Lower lobe of right lung (tissue), 2 donors: ENCODE results near the gene KIFAP3. TPM values are rescaled to one million over a fixed set of nuclear protein-coding genes. Genes with fewer than 3 reads are reported as not detected.

Source experiments
- ATAC-seq, 2 donors: fragments of 200-7000 bp; cut with Tn5 transposase; one replicate each; pipeline ENCODE4 v1.9.1; 2020 to 2022; ENCODE audit warnings: mild to moderate bottlenecking in 2 of 2, moderate library complexity in 2 of 2
- DNase-seq: peaks from one replicate; pipeline ENCODE4 v3.0.0-alpha.2; 2020
- H3K27ac ChIP-seq: fragments of 200-600 bp; one replicate; pipeline ENCODE4 v1.8.0; 2022
- H3K27me3 ChIP-seq: fragments of 200-600 bp; one replicate; pipeline ENCODE4 v1.8.0; 2022; ENCODE audit warnings: low read depth
- H3K36me3 ChIP-seq: fragments of 200-600 bp; one replicate; pipeline ENCODE4 v1.8.0; 2022; ENCODE audit warnings: mild to moderate bottlenecking
- H3K4me1 ChIP-seq: fragments of 200-600 bp; one replicate; pipeline ENCODE4 v1.8.0; 2022
- H3K4me3 ChIP-seq: fragments of 200-600 bp; one replicate; pipeline ENCODE4 v1.8.0; 2022; ENCODE audit warnings: mild to moderate bottlenecking
- H3K9me3 ChIP-seq: fragments of 200-600 bp; one replicate; pipeline ENCODE4 v1.8.0; 2022
- CTCF ChIP-seq: fragments of 200-600 bp; IDR thresholded peaks from one replicate; pipeline ENCODE4 v1.8.0; 2022; ENCODE audit warnings: antibody characterized with exemption, mild to moderate bottlenecking
- intact Hi-C: fragments of 100-400 bp; cut with DNase I; formaldehyde crosslinking; loops from one replicate; pipeline ENCODE4 v1.11.0; 2022
- total RNA-seq: library from RNA; stranded (reverse); fragmentation: NEBNext Ultra II Directional; extraction: Animal tissue kit (Norgen Biotek cat#: 25700); gene quantifications from one replicate; pipeline ENCODE4 v1.2.1, GENCODE V29; 2021
- donor health status: DM: no; HTN: yes; CAD: no; lungs with severe emphysema.

The KIFAP3 gene
- total RNA-seq, 1 donor from 2014 or later, result 21.4 TPM

- DNase-seq, result no peak
- Histone ChIP-seq H3K4me3 (no peak overlapping the region), H3K36me3 (no peaks in the 10 kb centered on the region), H3K27me3 (no peaks in the 10 kb centered on the region), H3K4me1 (no peaks in the 10 kb centered on the region), H3K9me3 (no peaks in the 10 kb centered on the region), H3K27ac (no peak overlapping the region)
- TF ChIP-seq CTCF, result no peak
- intact Hi-C loops, result no loop called here
- ATAC-seq, result no peak
These were observed 160.0 kb downstream of the KIFAP3 start for GRCh38 chr1:169914531-169914930.

DNA sequence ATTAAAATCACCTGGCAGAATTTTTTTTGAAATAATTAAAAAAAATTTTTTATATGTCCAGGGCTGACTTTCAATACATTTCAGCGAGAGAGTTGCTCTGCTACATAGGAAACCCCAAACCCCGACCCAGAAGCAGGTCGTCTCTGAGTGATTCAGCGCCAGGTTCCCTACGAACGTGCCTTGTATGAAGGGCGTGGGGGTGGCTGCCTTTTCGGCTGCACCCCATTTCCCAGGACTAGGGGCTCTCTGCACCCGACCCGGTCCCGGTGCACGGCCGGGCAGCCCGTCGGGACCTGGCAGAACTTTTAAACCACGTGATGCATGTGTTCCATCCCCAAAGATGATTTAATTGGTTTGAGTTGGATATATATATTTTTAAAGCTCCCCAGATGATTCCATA, 165.0 kb downstream of the KIFAP3 start:
- H3K27ac ChIP-seq, result no peak overlapping the region
- no peaks in the 10 kb centered on the region for H3K9me3 ChIP-seq
- no peaks in the 10 kb centered on the region for H3K4me1 ChIP-seq
- no peaks in the 10 kb centered on the region for H3K36me3 ChIP-seq
- intact Hi-C loops, result no loop called here
- TF ChIP-seq CTCF, result no peak
- H3K4me3 ChIP-seq, result no peak overlapping the region
- ATAC-seq (no peak), DNase-seq (no peak)
- H3K27me3 ChIP-seq, result no peaks in the 10 kb centered on the region

DNA sequence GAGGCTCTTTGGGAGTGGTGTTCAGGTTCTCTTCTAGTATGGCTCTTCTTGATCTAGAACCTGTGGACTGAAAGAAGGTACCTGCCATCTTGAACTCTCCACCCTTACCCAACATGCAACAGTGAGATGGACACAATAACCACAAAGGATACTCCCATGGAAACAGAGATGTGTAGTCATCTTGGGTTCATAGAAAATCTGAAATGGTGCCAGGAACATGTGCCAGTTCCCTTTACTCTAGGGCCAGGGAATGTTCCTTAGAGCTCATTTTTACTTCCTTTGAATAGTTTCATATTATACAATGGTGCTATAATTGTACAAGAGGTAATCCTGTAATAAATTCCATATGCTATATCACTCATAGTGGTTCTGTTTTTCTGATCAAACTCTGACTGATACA, 167.6 kb downstream of the KIFAP3 start:
- Histone ChIP-seq H3K4me1 (no peaks in the 10 kb centered on the region), H3K9me3 (no peaks in the 10 kb centered on the region), H3K4me3 (no peak overlapping the region), H3K36me3 (no peaks in the 10 kb centered on the region), H3K27ac (no peak overlapping the region), H3K27me3 (peaks cover 2% of the 10 kb centered on the region)
- no peak for ATAC-seq
- intact Hi-C loops, result no loop called here
- no peak for TF ChIP-seq CTCF
- no peak for DNase-seq

GRCh38 chr1:169904834-169905233, 169.7 kb downstream of the KIFAP3 start:
- intact Hi-C loops, result no loop called here
- Histone ChIP-seq H3K27me3 (peaks cover 3% of the 10 kb centered on the region), H3K9me3 (no peaks in the 10 kb centered on the region), H3K27ac (no peak overlapping the region), H3K4me1 (no peaks in the 10 kb centered on the region), H3K4me3 (no peak overlapping the region), H3K36me3 (no peaks in the 10 kb centered on the region)
- TF ChIP-seq CTCF, result no peak
- DNase-seq (no peak), ATAC-seq (no peak)

- Histone ChIP-seq H3K27ac (no peak overlapping the region), H3K27me3 (peaks cover 3% of the 10 kb centered on the region), H3K9me3 (no peaks in the 10 kb centered on the region), H3K36me3 (no peaks in the 10 kb centered on the region), H3K4me3 (no peak overlapping the region), H3K4me1 (no peaks in the 10 kb centered on the region)
- no peak for DNase-seq
- ATAC-seq, result no peak
- intact Hi-C loops, result no loop called here
- no peak for TF ChIP-seq CTCF
These were observed 171.7 kb downstream of the KIFAP3 start for GRCh38 chr1:169902751-169903150.

- H3K36me3 ChIP-seq, result no peaks in the 10 kb centered on the region
- no peak overlapping the region for H3K27ac ChIP-seq
- intact Hi-C loops, result no loop called here
- H3K4me3 ChIP-seq, result no peak overlapping the region
- no peaks in the 10 kb centered on the region for H3K4me1 ChIP-seq
- no peaks in the 10 kb centered on the region for H3K9me3 ChIP-seq
- ATAC-seq (no peak), DNase-seq (no peak)
- no peak for TF ChIP-seq CTCF
- peaks cover 3% of the 10 kb centered on the region for H3K27me3 ChIP-seq
These were observed 173.4 kb downstream of the KIFAP3 start for GRCh38 chr1:169901115-169901514.
